Lower lobe of right lung (tissue), 2 donors: ENCODE measurements around the gene ZNF223. TPM values are rescaled to one million over a fixed set of nuclear protein-coding genes. Genes with fewer than 3 reads are reported as not detected.

ENCODE experiments used
- ATAC-seq, 2 donors: fragments of 200-7000 bp; cut with Tn5 transposase; one replicate each; pipeline ENCODE4 v1.9.1; 2020 to 2022; ENCODE audit warnings: mild to moderate bottlenecking in 2 of 2, moderate library complexity in 2 of 2
- DNase-seq: peaks from one replicate; pipeline ENCODE4 v3.0.0-alpha.2; 2020
- H3K27ac ChIP-seq: fragments of 200-600 bp; one replicate; pipeline ENCODE4 v1.8.0; 2022
- H3K27me3 ChIP-seq: fragments of 200-600 bp; one replicate; pipeline ENCODE4 v1.8.0; 2022; ENCODE audit warnings: low read depth
- H3K36me3 ChIP-seq: fragments of 200-600 bp; one replicate; pipeline ENCODE4 v1.8.0; 2022; ENCODE audit warnings: mild to moderate bottlenecking
- H3K4me1 ChIP-seq: fragments of 200-600 bp; one replicate; pipeline ENCODE4 v1.8.0; 2022
- H3K4me3 ChIP-seq: fragments of 200-600 bp; one replicate; pipeline ENCODE4 v1.8.0; 2022; ENCODE audit warnings: mild to moderate bottlenecking
- H3K9me3 ChIP-seq: fragments of 200-600 bp; one replicate; pipeline ENCODE4 v1.8.0; 2022
- intact Hi-C: fragments of 100-400 bp; cut with DNase I; formaldehyde crosslinking; loops from one replicate; pipeline ENCODE4 v1.11.0; 2022
- total RNA-seq: library from RNA; stranded (reverse); fragmentation: NEBNext Ultra II Directional; extraction: Animal tissue kit (Norgen Biotek cat#: 25700); gene quantifications from one replicate; pipeline ENCODE4 v1.2.1, GENCODE V29; 2021
- TF ChIP-seq, protein P1 (sequence below): fragments of 200-600 bp; IDR thresholded peaks from one replicate; pipeline ENCODE4 v1.8.0; 2022; ENCODE audit warnings: antibody characterized with exemption, mild to moderate bottlenecking
- donor health status: DM: no; HTN: yes; CAD: no; lungs with severe emphysema.

ZNF223 gene
- total RNA-seq, 1 donor from 2014 or later = 5.7 TPM

DNA sequence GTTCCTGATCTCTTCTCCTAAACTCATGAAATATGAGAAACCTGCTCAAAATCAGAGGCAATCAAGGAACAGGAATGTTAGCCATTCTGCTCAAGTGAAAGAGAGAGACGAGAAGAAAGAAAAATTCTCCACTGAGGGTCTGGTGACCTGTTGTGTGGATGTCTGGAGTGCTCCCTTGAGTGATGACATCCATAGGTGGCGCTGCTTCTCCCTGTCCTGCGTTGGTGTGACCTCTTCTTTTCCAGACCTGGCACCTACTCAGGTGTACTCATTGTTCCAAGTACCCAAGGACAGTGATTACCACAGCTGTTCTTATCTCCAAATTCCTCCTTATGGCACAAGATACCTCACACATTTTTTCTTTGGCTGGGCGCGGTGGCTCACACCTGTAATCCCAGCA, 4.0 kb downstream of the ZNF223 start:
- H3K36me3 ChIP-seq = peaks cover 37% of the 10 kb centered on the region
- ATAC-seq (no peak), DNase-seq (no peak)
- no peaks in the 10 kb centered on the region for H3K9me3 ChIP-seq
- H3K27ac ChIP-seq = no peak overlapping the region
- TF ChIP-seq, protein P1, sequence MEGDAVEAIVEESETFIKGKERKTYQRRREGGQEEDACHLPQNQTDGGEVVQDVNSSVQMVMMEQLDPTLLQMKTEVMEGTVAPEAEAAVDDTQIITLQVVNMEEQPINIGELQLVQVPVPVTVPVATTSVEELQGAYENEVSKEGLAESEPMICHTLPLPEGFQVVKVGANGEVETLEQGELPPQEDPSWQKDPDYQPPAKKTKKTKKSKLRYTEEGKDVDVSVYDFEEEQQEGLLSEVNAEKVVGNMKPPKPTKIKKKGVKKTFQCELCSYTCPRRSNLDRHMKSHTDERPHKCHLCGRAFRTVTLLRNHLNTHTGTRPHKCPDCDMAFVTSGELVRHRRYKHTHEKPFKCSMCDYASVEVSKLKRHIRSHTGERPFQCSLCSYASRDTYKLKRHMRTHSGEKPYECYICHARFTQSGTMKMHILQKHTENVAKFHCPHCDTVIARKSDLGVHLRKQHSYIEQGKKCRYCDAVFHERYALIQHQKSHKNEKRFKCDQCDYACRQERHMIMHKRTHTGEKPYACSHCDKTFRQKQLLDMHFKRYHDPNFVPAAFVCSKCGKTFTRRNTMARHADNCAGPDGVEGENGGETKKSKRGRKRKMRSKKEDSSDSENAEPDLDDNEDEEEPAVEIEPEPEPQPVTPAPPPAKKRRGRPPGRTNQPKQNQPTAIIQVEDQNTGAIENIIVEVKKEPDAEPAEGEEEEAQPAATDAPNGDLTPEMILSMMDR = no peak
- intact Hi-C loops = no loop called here
- H3K4me3 ChIP-seq = no peak overlapping the region
- H3K4me1 ChIP-seq = peaks cover 15% of the 10 kb centered on the region
- H3K27me3 ChIP-seq = no peaks in the 10 kb centered on the region

DNA sequence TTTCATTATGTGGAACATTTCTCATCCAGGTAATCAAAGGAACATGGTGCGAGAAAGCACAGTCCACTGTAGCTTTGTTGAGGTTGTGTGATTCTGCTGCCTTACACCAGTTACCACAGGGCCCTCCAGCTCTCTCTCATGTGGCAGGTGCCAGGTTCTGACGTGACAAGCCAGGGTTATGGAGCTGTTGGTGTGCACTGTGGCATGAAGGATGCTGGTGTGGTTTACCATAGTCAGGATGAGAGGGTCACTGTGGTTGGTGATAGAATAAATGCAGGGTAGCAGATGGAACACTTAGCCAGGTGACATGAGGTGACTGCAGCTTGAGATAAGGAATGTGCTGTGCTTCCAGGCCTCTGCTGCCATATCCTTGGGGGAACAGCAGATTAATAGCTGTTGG, 7.4 kb downstream of the ZNF223 start:
- peaks cover 8% of the 10 kb centered on the region for H3K9me3 ChIP-seq
- H3K4me1 ChIP-seq = no peaks in the 10 kb centered on the region
- TF ChIP-seq, protein P1 = no peak
- intact Hi-C loops = no loop called here
- H3K36me3 ChIP-seq = peaks cover 69% of the 10 kb centered on the region
- DNase-seq = no peak
- H3K27me3 ChIP-seq = no peaks in the 10 kb centered on the region
- H3K27ac ChIP-seq = no peak overlapping the region
- ATAC-seq = no peak
- H3K4me3 ChIP-seq = no peak overlapping the region

DNA sequence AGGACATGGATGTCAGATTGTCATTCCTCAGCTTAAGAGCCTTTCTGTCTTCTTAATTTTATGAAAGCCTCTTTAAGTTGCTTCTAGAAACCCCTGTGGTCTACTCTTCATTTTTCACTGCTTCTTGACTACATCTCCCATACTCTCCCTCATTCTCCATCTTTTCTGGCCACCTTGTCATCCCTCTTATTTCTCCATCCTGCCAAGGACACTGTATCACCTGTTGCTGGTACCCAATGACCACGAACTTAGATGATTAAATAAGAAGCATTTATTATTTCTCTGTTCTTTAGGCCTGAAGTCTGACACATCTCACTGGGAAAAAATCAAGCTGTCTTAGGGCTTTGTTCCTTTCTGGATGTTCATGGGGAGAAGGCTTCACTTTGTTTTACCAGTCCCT, 9.2 kb downstream of the ZNF223 start:
- Histone ChIP-seq H3K36me3 (peaks cover 75% of the 10 kb centered on the region), H3K27ac (no peak overlapping the region), H3K27me3 (no peaks in the 10 kb centered on the region), H3K9me3 (peaks cover 27% of the 10 kb centered on the region), H3K4me1 (no peaks in the 10 kb centered on the region), H3K4me3 (no peak overlapping the region)
- DNase-seq (no peak), ATAC-seq (no peak)
- TF ChIP-seq, protein P1 = no peak
- intact Hi-C loops = no loop called here

DNA sequence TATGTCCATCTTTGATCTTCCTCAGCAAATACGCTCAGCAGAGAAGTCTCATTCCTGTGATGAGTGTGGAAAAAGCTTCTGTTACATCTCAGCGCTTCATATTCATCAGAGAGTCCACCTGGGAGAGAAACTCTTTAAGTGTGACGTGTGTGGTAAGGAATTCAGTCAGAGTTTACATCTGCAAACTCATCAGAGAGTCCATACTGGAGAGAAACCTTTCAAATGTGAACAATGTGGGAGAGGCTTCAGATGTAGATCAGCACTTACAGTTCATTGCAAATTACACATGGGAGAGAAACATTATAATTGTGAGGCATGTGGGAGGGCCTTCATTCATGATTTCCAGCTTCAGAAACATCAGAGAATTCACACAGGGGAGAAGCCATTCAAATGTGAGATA, 14.5 kb downstream of the ZNF223 start:
- Histone ChIP-seq H3K36me3 (peaks cover 42% of the 10 kb centered on the region), H3K27me3 (no peaks in the 10 kb centered on the region), H3K4me1 (no peaks in the 10 kb centered on the region), H3K4me3 (no peak overlapping the region), H3K9me3 (peaks cover 63% of the 10 kb centered on the region), H3K27ac (no peak overlapping the region)
- DNase-seq (no peak), ATAC-seq (no peak)
- TF ChIP-seq, protein P1 = no peak
- intact Hi-C loops = no loop called here

DNA sequence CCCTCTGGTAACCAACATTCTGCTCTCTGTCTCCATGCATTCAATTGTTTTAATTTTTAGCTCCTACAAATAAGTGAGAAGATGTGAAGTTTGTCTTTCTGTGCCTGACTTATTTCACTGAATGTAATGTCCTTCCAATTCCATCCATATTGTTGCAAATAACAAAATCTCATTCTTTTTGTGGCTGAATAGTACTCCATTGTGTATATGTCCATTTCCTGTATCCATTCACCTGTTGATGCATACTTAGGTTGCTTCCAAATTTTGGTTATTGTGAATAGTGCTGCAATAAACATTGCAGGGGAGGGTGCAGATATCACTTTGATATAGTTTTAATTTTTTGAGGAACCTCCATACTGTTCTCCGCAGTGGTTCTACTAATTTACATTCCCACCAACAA, 17.6 kb downstream of the ZNF223 start:
- Histone ChIP-seq H3K27ac (no peak overlapping the region), H3K4me3 (no peak overlapping the region), H3K4me1 (peaks cover 9% of the 10 kb centered on the region), H3K36me3 (peaks cover 13% of the 10 kb centered on the region), H3K27me3 (no peaks in the 10 kb centered on the region), H3K9me3 (peaks cover 53% of the 10 kb centered on the region)
- no peak for DNase-seq
- intact Hi-C loops = no loop called here
- TF ChIP-seq, protein P1 = no peak
- no peak for ATAC-seq
